ENCODE data around the gene RPUSD1. TPM values are rescaled to one million over a fixed set of nuclear protein-coding genes. Genes with fewer than 3 reads are reported as not detected.

RPUSD1 gene
- total RNA-seq, 2 experiments from 2014 or later, result 6.8 to 7.2 TPM

DNA sequence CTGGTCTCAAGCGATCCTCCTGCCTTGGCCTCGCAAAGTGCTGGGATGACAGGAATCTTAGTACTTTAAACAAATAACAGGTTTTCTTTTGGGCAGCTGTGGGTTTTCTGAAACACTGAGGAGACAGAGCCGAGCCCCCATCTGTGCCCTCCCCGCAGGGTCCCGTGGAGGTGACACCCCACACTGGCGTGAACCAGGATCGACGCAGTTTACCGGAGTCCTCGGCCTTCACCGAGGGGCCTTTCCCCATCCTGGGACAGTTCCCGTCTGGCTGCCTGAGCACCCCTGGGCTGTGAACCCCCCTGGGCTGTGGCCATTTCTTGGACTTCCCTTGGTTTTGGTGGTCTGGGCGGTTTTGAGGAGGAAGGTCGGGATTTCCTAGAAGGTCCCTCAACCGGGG is 27.7 kb upstream of the RPUSD1 start:
- Mint-ChIP-seq H3K36me3 (ENCODE audit: low read depth) (no peaks in the 10 kb centered on the region), H3K27me3 (ENCODE audit: low read depth) (peaks cover 18% of the 10 kb centered on the region)
- CTCF ChIA-PET, result no interaction called here

GRCh38 chr16:814974-815373 is 26.8 kb upstream of the RPUSD1 start:
- Mint-ChIP-seq H3K4me1 (ENCODE audit: low read depth) (peaks cover 11% of the 10 kb centered on the region), H3K9me3 (no peaks in the 10 kb centered on the region), H3K27ac (no peak overlapping the region), H3K36me3 (ENCODE audit: low read depth) (no peaks in the 10 kb centered on the region), H3K27me3 (ENCODE audit: low read depth) (peaks cover 16% of the 10 kb centered on the region), H3K4me3 (no peak overlapping the region)
- DNase-seq, result no peak
- intact Hi-C loops (cut with micrococcal nuclease), result loop anchor here (1.0 kb wide), 1 partner anchor 240 kb away; no protein-coding TSS in a partner anchor
- CTCF ChIA-PET, result interaction anchor here (1.3 kb wide), 1 partner anchor 288 kb away, joined by 3 read pairs; no protein-coding TSS in a partner anchor

More for the DNA sequence above, 27.7 kb upstream of the RPUSD1 start:
- intact Hi-C loops (cut with micrococcal nuclease), result no loop called here
- Mint-ChIP-seq H3K9me3 (no peaks in the 10 kb centered on the region), H3K4me1 (ENCODE audit: low read depth) (peaks cover 15% of the 10 kb centered on the region), H3K27ac (no peak overlapping the region), H3K4me3 (no peak overlapping the region)
- no peak for DNase-seq

DNA sequence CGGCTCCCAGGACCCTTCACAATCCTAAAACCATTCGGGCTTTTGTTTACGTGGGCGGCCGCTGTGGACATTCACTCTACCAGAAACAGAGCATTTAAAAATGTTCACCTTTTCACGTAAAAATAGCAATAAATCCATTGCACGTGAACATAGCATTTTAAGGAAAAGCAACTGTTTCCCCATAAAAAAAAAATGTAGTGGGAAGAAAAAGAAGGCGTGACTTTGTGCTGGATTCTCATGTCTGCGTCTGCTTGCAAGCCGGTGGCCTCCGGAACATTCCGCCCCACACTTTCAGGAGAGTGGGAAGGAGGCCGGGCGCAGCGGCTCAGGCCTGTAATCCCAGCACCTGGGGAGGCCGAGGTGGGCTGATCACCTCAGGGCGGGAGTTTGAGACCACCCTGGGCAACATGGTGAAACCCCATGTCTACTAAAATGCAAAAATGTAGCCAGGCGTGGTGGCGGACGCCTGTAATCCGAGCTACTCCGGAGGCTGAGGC is 25.8 kb upstream of the RPUSD1 start:
- Mint-ChIP-seq H3K9me3 (no peaks in the 10 kb centered on the region), H3K36me3 (ENCODE audit: low read depth) (no peaks in the 10 kb centered on the region), H3K4me3 (no peak overlapping the region), H3K4me1 (ENCODE audit: low read depth) (peaks cover 4% of the 10 kb centered on the region), H3K27me3 (ENCODE audit: low read depth) (peaks cover 13% of the 10 kb centered on the region), H3K27ac (no peak overlapping the region)
- intact Hi-C loops (cut with micrococcal nuclease), result loop anchor here (1.0 kb wide), 2 partner anchors 241 to 289 kb away; no protein-coding TSS in a partner anchor
- CTCF ChIA-PET, result interaction anchor here (1.3 kb wide), 1 partner anchor 289 kb away, joined by 3 read pairs; no protein-coding TSS in a partner anchor
- no peak for DNase-seq

GRCh38 chr16:813204-813915 is 25.2 kb upstream of the RPUSD1 start:
- CTCF ChIA-PET, result no interaction called here
- H3K27me3 Mint-ChIP-seq (ENCODE audit: low read depth), result peaks cover 13% of the 10 kb centered on the region
- H3K9me3 Mint-ChIP-seq, result no peaks in the 10 kb centered on the region
- H3K27ac Mint-ChIP-seq, result no peak overlapping the region
- peaks cover 8% of the 10 kb centered on the region for H3K4me1 Mint-ChIP-seq (ENCODE audit: low read depth)
- H3K36me3 Mint-ChIP-seq (ENCODE audit: low read depth), result no peaks in the 10 kb centered on the region
- peak; percentile 61 for DNase-seq
- H3K4me3 Mint-ChIP-seq, result no peak overlapping the region
- intact Hi-C loops (cut with micrococcal nuclease), result loop anchor here (1.0 kb wide), 1 partner anchor 290 kb away; no protein-coding TSS in a partner anchor

DNA sequence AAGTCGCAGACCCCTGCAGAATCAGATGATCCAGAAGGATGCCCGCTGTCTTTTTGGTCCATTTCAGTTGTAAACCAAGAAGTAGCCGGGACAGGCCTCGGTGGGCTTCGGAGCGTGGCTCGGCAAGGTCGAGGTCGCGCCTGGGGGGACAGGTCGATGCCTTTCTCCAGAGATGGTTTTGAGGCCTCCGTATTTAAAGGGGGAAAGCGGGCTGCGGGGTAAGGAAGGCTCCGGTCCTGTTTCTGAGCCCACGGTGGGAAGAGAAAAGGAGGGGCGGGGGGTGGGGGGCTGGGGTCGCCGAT is 19.9 kb upstream of the RPUSD1 start:
- Mint-ChIP-seq H3K36me3 (ENCODE audit: low read depth) (no peaks in the 10 kb centered on the region), H3K27me3 (ENCODE audit: low read depth) (peaks cover 4% of the 10 kb centered on the region), H3K9me3 (no peaks in the 10 kb centered on the region), H3K4me1 (ENCODE audit: low read depth) (peaks cover 12% of the 10 kb centered on the region), H3K27ac (peak overlapping the region; percentile 88), H3K4me3 (peak overlapping the region; percentile 98)
- DNase-seq, result no peak
- intact Hi-C loops (cut with micrococcal nuclease), result loop anchor here (10.0 kb wide), 1 partner anchor 167 kb away; the partner anchor contains the start of gene LMF1
- CTCF ChIA-PET, result no interaction called here

- Mint-ChIP-seq H3K36me3 (ENCODE audit: low read depth) (no peaks in the 10 kb centered on the region), H3K27me3 (ENCODE audit: low read depth) (no peaks in the 10 kb centered on the region), H3K27ac (peak overlapping the region; percentile 88), H3K4me1 (ENCODE audit: low read depth) (peaks cover 11% of the 10 kb centered on the region), H3K4me3 (peak overlapping the region; percentile 98), H3K9me3 (no peaks in the 10 kb centered on the region)
- intact Hi-C loops (cut with micrococcal nuclease), result loop anchor here (1.0 to 10.0 kb wide), 3 partner anchors 19 to 249 kb away; partner anchors contain the start of genes CHTF18, LMF1 and RPUSD1
- DNase-seq, result peak; percentile 91
- CTCF ChIA-PET, result no interaction called here
Observed at GRCh38 chr16:807347-808084, 19.3 kb upstream of the RPUSD1 start.

DNA sequence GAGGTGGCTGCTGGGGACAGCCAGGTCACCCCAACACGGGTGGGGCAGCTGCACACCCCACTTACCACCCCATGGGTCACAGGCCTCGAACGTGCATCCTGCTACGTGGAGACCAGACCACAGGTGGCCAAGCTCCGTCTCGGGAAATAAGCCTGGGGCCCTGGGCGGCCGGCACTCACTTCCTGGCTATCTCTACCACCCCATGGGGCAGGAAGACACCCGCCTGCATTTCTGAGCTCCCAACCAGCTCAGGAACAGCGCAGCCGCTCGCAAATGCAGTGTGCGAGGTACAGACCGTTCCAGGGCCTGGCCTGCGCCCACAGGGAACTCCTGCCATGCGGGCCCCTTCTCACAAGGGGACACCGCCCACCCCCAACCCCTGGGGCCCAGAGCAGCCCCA is 17.3 kb upstream of the RPUSD1 start:
- H3K4me1 Mint-ChIP-seq (ENCODE audit: low read depth), result peaks cover 11% of the 10 kb centered on the region
- no peak for DNase-seq
- H3K27ac Mint-ChIP-seq, result no peak overlapping the region
- intact Hi-C loops (cut with micrococcal nuclease), result loop anchor here (10.0 kb wide), 1 partner anchor 169 kb away; the partner anchor contains the start of gene LMF1
- H3K9me3 Mint-ChIP-seq, result no peaks in the 10 kb centered on the region
- H3K27me3 Mint-ChIP-seq (ENCODE audit: low read depth), result peaks cover 3% of the 10 kb centered on the region
- H3K4me3 Mint-ChIP-seq, result peak overlapping the region; percentile 98
- CTCF ChIA-PET, result no interaction called here
- H3K36me3 Mint-ChIP-seq (ENCODE audit: low read depth), result no peaks in the 10 kb centered on the region

DNA sequence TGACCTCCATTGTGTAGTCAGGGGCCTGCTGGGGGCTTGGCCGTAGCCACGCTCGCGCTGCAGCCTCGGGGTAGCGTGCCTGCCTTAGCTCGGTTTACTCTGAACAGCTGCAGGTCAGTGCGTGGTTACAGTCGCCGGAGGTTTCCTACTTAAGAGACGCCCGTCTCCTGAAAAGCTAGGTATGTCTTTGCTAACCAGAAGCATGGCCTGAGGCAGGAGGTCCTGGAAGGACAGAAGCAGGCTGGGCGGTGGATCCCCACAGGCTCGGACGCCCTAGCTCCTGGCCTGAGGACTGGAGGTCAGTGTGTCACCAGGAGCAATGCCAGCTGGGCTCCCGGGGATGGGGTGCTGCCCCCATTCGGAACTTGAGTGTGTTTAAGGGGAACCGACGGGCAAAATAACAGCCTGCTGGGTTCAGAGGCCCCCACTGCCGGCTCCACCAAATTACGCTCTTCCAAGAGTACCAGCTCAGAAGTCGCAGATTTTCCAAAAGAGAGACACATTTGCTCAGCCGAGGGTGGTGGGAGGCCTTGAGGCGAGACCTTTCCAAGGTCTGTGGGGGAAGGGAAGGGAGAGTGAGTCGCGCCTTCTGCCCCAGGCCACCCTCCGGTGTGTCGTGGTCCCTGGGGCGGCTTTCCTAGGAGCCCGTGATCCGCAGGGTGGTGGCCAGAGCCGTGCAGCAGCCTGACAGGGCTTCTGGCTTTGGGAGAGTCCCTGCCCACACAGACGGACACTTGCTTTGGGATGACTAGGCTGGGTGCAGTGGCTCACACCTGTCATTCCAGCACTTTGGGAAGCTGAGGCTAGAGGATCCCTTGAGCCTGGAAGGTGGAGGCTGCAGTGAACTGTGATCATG is 16.2 kb upstream of the RPUSD1 start:
- peaks cover 11% of the 10 kb centered on the region for H3K4me1 Mint-ChIP-seq (ENCODE audit: low read depth)
- no peak overlapping the region for H3K27ac Mint-ChIP-seq
- no peaks in the 10 kb centered on the region for H3K36me3 Mint-ChIP-seq (ENCODE audit: low read depth)
- intact Hi-C loops (cut with micrococcal nuclease), result loop anchor here (10.0 kb wide), 1 partner anchor 170 kb away; the partner anchor contains the start of gene LMF1
- H3K4me3 Mint-ChIP-seq, result no peak overlapping the region
- H3K9me3 Mint-ChIP-seq, result no peaks in the 10 kb centered on the region
- DNase-seq, result no peak
- peaks cover 3% of the 10 kb centered on the region for H3K27me3 Mint-ChIP-seq (ENCODE audit: low read depth)
- CTCF ChIA-PET, result interaction anchor here (0.6 kb wide), 1 partner anchor 246 kb away, joined by 4 read pairs; no protein-coding TSS in a partner anchor

GRCh38 chr16:803754-804080 is 15.5 kb upstream of the RPUSD1 start:
- no peak overlapping the region for H3K4me3 Mint-ChIP-seq

DNA sequence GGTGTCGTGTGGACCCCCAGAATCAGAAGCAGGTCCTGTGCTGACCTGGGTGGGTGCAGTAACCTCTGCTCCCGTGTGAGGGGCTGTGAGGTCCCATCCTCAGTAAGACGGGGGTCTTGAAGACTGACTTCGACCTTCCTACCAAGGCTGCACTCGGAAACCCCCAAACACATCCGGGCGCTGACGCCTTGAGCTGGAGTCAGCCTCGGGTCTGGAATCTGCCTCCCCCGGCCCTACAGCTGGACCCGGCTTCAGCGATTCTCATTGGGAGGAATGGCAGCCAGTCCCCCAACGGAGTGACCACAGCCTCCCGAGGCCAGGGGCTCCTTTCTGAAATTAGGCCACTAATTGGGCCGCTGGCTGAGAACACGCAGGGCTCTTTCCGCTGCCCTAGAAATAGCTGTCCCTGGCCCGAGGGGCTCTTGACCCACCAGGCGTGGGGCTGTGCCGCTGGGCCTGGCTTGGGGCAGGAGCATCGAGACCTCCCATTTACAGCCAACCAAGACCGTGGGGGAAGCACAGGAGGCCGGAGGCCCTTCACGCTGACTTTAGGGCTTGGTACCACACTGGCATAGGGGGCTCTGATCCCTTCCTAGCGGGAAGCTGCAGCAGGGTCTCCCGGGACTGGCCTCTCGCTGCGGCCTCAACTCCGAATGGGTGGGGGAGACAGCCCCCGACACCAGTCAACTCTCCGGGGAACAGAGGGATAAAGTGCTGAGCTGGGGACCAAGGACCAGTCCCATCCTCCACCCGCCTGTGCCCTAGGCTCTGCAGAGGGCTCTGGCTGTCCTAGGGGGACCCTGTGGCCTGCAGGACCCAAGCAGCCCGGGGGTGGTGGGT is 15.0 kb upstream of the RPUSD1 start:
- Mint-ChIP-seq H3K36me3 (ENCODE audit: low read depth) (peaks cover 2% of the 10 kb centered on the region), H3K4me3 (no peak overlapping the region), H3K27me3 (ENCODE audit: low read depth) (peaks cover 3% of the 10 kb centered on the region), H3K27ac (no peak overlapping the region), H3K4me1 (ENCODE audit: low read depth) (peaks cover 5% of the 10 kb centered on the region), H3K9me3 (no peaks in the 10 kb centered on the region)
- no peak for DNase-seq
- CTCF ChIA-PET, result interaction anchor here (0.6 to 0.8 kb wide), 2 partner anchors 19 to 247 kb away, joined by 3 to 4 read pairs; no protein-coding TSS in a partner anchor
- intact Hi-C loops (cut with micrococcal nuclease), result loop anchor here (10.0 kb wide), 1 partner anchor 172 kb away; the partner anchor contains the start of gene LMF1

More at GRCh38 chr16:803754-804080, 15.5 kb upstream of the RPUSD1 start:
- Mint-ChIP-seq H3K36me3 (ENCODE audit: low read depth) (peaks cover under 1% of the 10 kb centered on the region), H3K27ac (no peak overlapping the region), H3K9me3 (no peaks in the 10 kb centered on the region), H3K27me3 (ENCODE audit: low read depth) (peaks cover 3% of the 10 kb centered on the region), H3K4me1 (ENCODE audit: low read depth) (peaks cover 10% of the 10 kb centered on the region)
- CTCF ChIA-PET, result interaction anchor here (0.6 kb wide), 1 partner anchor 247 kb away, joined by 4 read pairs; no protein-coding TSS in a partner anchor
- no peak for DNase-seq
- intact Hi-C loops (cut with micrococcal nuclease), result loop anchor here (10.0 kb wide), 1 partner anchor 171 kb away; the partner anchor contains the start of gene LMF1

GRCh38 chr16:802461-802860 is 14.3 kb upstream of the RPUSD1 start:
- Mint-ChIP-seq H3K4me3 (no peak overlapping the region), H3K27ac (no peak overlapping the region), H3K27me3 (ENCODE audit: low read depth) (peaks cover 3% of the 10 kb centered on the region), H3K4me1 (ENCODE audit: low read depth) (peaks cover 2% of the 10 kb centered on the region), H3K9me3 (no peaks in the 10 kb centered on the region), H3K36me3 (ENCODE audit: low read depth) (peaks cover 7% of the 10 kb centered on the region)
- intact Hi-C loops (cut with micrococcal nuclease), result loop anchor here (10.0 kb wide), 1 partner anchor 172 kb away; the partner anchor contains the start of gene LMF1
- CTCF ChIA-PET, result interaction anchor here (0.8 kb wide), 1 partner anchor 18 kb away, joined by 3 read pairs; no protein-coding TSS in a partner anchor
- no peak for DNase-seq

Data from activated naive CD4-positive, alpha-beta T cell treated with anti-CD3 and anti-CD28 coated beads for 36 hours (primary cell).